Cardiac muscle cell (in vitro differentiated cells and primary cell): ENCODE data around the gene TNS2. TPM values are rescaled to one million over a fixed set of nuclear protein-coding genes. Genes with fewer than 3 reads are reported as not detected.
A peak's percentile ranks its signal among the peaks of the same experiment; 100 is the strongest.
"Not testable (repeated sequence)": the region's sequence is repeated elsewhere in the genome, so short reads cannot be mapped to it uniquely, and the experiment has no call there.

Experiments used
- DNase-seq, 2 donors: peaks; one replicate each; pipeline versions ENCODE4 v3.0.0 to v3.0.0-alpha.2; 2010 to 2017; ENCODE audit warnings: low read depth in 1 of 2, low spot score in 1 of 2
- H3K27ac ChIP-seq: fragments of 200-600 bp; sonication (generic); 2 replicates; pipeline ENCODE4 v1.5.1; 2016
- H3K27me3 ChIP-seq: fragments of 200-600 bp; sonication (generic); 2 replicates; pipeline ENCODE4 v1.6.0; 2016; ENCODE audit warnings: control low read depth
- H3K36me3 ChIP-seq: fragments of 200-600 bp; sonication (generic); 2 replicates; pipeline ENCODE4 v1.5.1; 2016; ENCODE audit warnings: control low read depth
- H3K4me1 ChIP-seq: fragments of 200-600 bp; sonication (generic); 2 replicates; pipeline ENCODE4 v1.8.1; 2017; ENCODE audit warnings: low read depth, mild to moderate bottlenecking, mixed run types
- H3K4me3 ChIP-seq: fragments of 200-600 bp; sonication (generic); 2 replicates; pipeline ENCODE4 v1.5.1; 2016; ENCODE audit warnings: mild to moderate bottlenecking
- H3K9me3 ChIP-seq: fragments of 200-600 bp; sonication (generic); 2 replicates; pipeline ENCODE4 v1.5.1; 2017; ENCODE audit warnings: low read depth, mild to moderate bottlenecking, control low read depth
- CTCF ChIP-seq: IDR thresholded peaks from 2 replicates; pipeline ENCODE4 v1.5.1; 2012; ENCODE audit warnings: low read depth, mild to moderate bottlenecking, low read length
- polyA plus RNA-seq: library from polyadenylated mRNA; unstranded; fragments of >200 nt; fragmentation: Nextera tagmentation; extraction: Ambion mirVana; gene quantifications from 2 replicates; pipeline ENCODE4 v1.2.1, GENCODE V29; 2016
- total RNA-seq: library from RNA; depleted of rRNA; stranded (reverse); fragments of >200 nt; gene quantifications from 2 replicates; pipeline ENCODE4 v1.2.3, GENCODE V29; 2016

The TNS2 gene
- total and polyA plus RNA-seq, 2 experiments from 2014 or later = 4.5 to 5.1 TPM

- Histone ChIP-seq H3K36me3 (peaks cover 30% of the 10 kb centered on the region), H3K27ac (peak overlapping the region; percentile 34), H3K27me3 (no peaks in the 10 kb centered on the region), H3K4me1 (no peaks in the 10 kb centered on the region), H3K9me3 (no peaks in the 10 kb centered on the region), H3K4me3 (no peak overlapping the region)
- no peak for DNase-seq
- TF ChIP-seq CTCF = no peak
Measured at GRCh38 chr12:53014709-53015108, 35.2 kb upstream of the TNS2 start.

GRCh38 chr12:53025250-53025649 is 24.6 kb upstream of the TNS2 start:
- H3K9me3 ChIP-seq = no peaks in the 10 kb centered on the region
- H3K4me3 ChIP-seq = no peak overlapping the region
- DNase-seq = no peak
- no peaks in the 10 kb centered on the region for H3K4me1 ChIP-seq
- H3K36me3 ChIP-seq = peaks cover 88% of the 10 kb centered on the region
- TF ChIP-seq CTCF = no peak
- H3K27me3 ChIP-seq = no peaks in the 10 kb centered on the region
- no peak overlapping the region for H3K27ac ChIP-seq

- H3K4me1 ChIP-seq, H3K27me3 ChIP-seq, H3K27ac ChIP-seq, DNase-seq, H3K9me3 ChIP-seq, H3K4me3 ChIP-seq: not testable (repeated sequence)
- H3K36me3 ChIP-seq = peaks cover 87% of the 10 kb centered on the region
Measured at GRCh38 chr12:53027014-53027413, 22.9 kb upstream of the TNS2 start.

GRCh38 chr12:53031616-53032015 is 18.2 kb upstream of the TNS2 start:
- DNase-seq = no peak
- Histone ChIP-seq H3K36me3 (peaks cover 77% of the 10 kb centered on the region), H3K27me3 (no peaks in the 10 kb centered on the region), H3K27ac (no peak overlapping the region), H3K9me3 (no peaks in the 10 kb centered on the region), H3K4me3 (no peak overlapping the region), H3K4me1 (no peaks in the 10 kb centered on the region)
- TF ChIP-seq CTCF = no peak

GRCh38 chr12:53033832-53034231 is 16.0 kb upstream of the TNS2 start:
- peaks cover 79% of the 10 kb centered on the region for H3K36me3 ChIP-seq
- not testable (repeated sequence) for H3K4me1 ChIP-seq, H3K9me3 ChIP-seq, DNase-seq, H3K27ac ChIP-seq, H3K27me3 ChIP-seq, H3K4me3 ChIP-seq

- DNase-seq = no peak
- Histone ChIP-seq H3K9me3 (no peaks in the 10 kb centered on the region), H3K27me3 (no peaks in the 10 kb centered on the region), H3K27ac (no peak overlapping the region), H3K4me3 (no peak overlapping the region), H3K4me1 (no peaks in the 10 kb centered on the region), H3K36me3 (peaks cover 80% of the 10 kb centered on the region)
- no peak for TF ChIP-seq CTCF
Measured at GRCh38 chr12:53034459-53034858, 15.4 kb upstream of the TNS2 start.

GRCh38 chr12:53036802-53037201 is 13.1 kb upstream of the TNS2 start:
- no peaks in the 10 kb centered on the region for H3K4me1 ChIP-seq
- H3K9me3 ChIP-seq = no peaks in the 10 kb centered on the region
- H3K4me3 ChIP-seq = no peak overlapping the region
- no peak for TF ChIP-seq CTCF
- no peaks in the 10 kb centered on the region for H3K27me3 ChIP-seq
- no peak for DNase-seq
- peaks cover 68% of the 10 kb centered on the region for H3K36me3 ChIP-seq
- no peak overlapping the region for H3K27ac ChIP-seq
